Measurements from ENCODE around the gene ZNF385A. TPM values are rescaled to one million over a fixed set of nuclear protein-coding genes. Genes with fewer than 3 reads are reported as not detected.
"Not testable (repeated sequence)": the region's sequence is repeated elsewhere in the genome, so short reads cannot be mapped to it uniquely, and the experiment has no call there.

ZNF385A gene
- total and polyA plus RNA-seq, 4 donors, result 4.1 to 27.6 (median 16.8) TPM

GRCh38 chr12:54325442-54326109, 59.0 kb downstream of the ZNF385A start:
- H3K27me3 ChIP-seq (ENCODE audit: control insufficient read depth in 1 of 2, insufficient read depth in 2 of 2, low read length in 1 of 2); intact Hi-C loops (cut with DNase I); H3K36me3 ChIP-seq (ENCODE audit: control insufficient read depth in 1 of 2, insufficient read depth in 2 of 2, low read length in 1 of 2); H3K9me3 ChIP-seq (ENCODE audit: control insufficient read depth, low read length); H3K4me1 ChIP-seq (ENCODE audit: control insufficient read depth in 1 of 2, insufficient read depth in 2 of 2, low read length in 2 of 2); ATAC-seq (ENCODE audit: low FRiP score); DNase-seq: not testable (repeated sequence)
- Histone ChIP-seq H3K27ac (ENCODE audit: low read depth in 1 of 2, low read length in 2 of 2) (peak overlapping the region in 1 of 2 donors; percentile 85), H3K4me3 (ENCODE audit: low read length in 2 of 2) (peak overlapping the region; percentile 88 to 96)
- 43 to 45% methylated on average over 22 of the region's 22 CpGs for WGBS, 2 donors

DNA sequence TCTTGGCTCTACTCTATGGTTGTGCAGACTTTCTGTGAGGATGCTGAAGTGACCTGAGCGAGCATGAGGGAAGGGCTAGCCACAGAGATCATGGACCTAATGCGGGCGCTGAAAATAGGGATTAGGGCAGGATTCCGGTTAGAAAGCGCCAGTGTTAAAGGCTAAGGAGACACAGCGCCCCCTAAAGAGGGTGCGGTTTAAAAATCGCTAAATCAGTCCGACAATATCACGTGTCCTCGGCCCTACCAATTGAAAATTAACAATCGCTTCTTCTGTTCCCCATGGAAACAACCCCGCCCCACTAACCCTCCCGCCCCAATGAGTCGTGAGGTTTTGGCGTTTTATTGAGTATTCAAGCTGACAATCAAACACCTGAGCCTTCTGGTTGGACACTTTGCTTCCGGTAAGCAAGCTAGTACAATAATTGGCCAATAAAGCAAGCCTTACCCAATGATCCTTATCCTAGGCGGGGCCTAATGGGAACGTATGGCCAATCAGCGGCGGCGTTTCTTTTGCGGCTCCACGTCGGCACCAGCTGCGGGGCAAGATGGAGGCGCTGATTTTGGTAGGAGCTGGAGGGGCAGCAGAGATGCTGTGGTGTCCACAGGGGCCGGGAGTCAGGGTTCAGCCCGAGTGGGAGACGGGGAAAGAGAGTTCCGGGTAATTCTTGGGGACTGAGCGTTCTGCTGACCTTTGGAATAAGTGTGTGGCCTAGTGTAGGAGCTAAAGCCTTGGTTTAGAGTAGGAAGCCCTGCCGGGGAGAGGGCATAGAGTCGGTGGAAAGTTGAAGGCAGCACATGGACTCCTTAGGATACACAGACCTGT, 59.7 kb downstream of the ZNF385A start, which contains the start of gene COPZ1:
Gene COPZ1 (plus strand): TSS at position 515 of the 825 bp plus-strand sequence. CDS start 33 bp downstream, at position 548.
- intact Hi-C loops (cut with DNase I), result loop anchor here in 1 of 2 donors (1.0 kb wide), 1 partner anchor 46 kb away; no protein-coding TSS in a partner anchor
- ATAC-seq (ENCODE audit: low FRiP score), result peak; percentile 98
- H3K27me3 ChIP-seq (ENCODE audit: control insufficient read depth in 1 of 2, insufficient read depth in 2 of 2, low read length in 1 of 2), result no peaks in the 10 kb centered on the region

GRCh38 chr12:54321363-54321762, 63.2 kb downstream of the ZNF385A start:
- WGBS, 2 donors, result 88 to 89% methylated on average over 5 of the region's 5 CpGs
- Histone ChIP-seq H3K27ac (ENCODE audit: low read depth in 1 of 2, low read length in 2 of 2) (no peak overlapping the region), H3K4me1 (ENCODE audit: control insufficient read depth in 1 of 2, insufficient read depth in 2 of 2, low read length in 2 of 2) (no peaks in the 10 kb centered on the region), H3K9me3 (ENCODE audit: control insufficient read depth, low read length) (no peaks in the 10 kb centered on the region), H3K4me3 (ENCODE audit: low read length in 2 of 2) (no peak overlapping the region), H3K36me3 (ENCODE audit: control insufficient read depth in 1 of 2, insufficient read depth in 2 of 2, low read length in 1 of 2) (no peaks in the 10 kb centered on the region), H3K27me3 (ENCODE audit: control insufficient read depth in 1 of 2, insufficient read depth in 2 of 2, low read length in 1 of 2) (no peaks in the 10 kb centered on the region)
- intact Hi-C loops (cut with DNase I), result no loop called here
- DNase-seq (no peak), ATAC-seq (ENCODE audit: low FRiP score) (no peak)

More for the DNA sequence above, 59.7 kb downstream of the ZNF385A start, which contains the start of gene COPZ1:
- WGBS, 2 donors, result 1 to 2% methylated on average over 34 of the region's 34 CpGs
- Histone ChIP-seq H3K27ac (ENCODE audit: low read depth in 1 of 2, low read length in 2 of 2) (peak within 1 kb of the TSS in 1 of 2 donors; percentile 85), H3K4me1 (ENCODE audit: control insufficient read depth in 1 of 2, insufficient read depth in 2 of 2, low read length in 2 of 2) (no peaks in the 10 kb centered on the region), H3K36me3 (ENCODE audit: control insufficient read depth in 1 of 2, insufficient read depth in 2 of 2, low read length in 1 of 2) (no peaks in the 10 kb centered on the region), H3K4me3 (ENCODE audit: low read length in 2 of 2) (peak within 1 kb of the TSS; percentile 88 to 96), H3K9me3 (ENCODE audit: control insufficient read depth, low read length) (no peaks in the 10 kb centered on the region)
- DNase-seq, result peak; percentile 96 to 97

Small RNA genes within 50 kb of the gene (microRNA-seq; reads per million reads assigned to microRNA genes)
- gene MIR148B, result 333 to 341 reads per million in 2 donors

Other genes with a start within 250 kb of the ZNF385A start
- 10 to 100 TPM; 21.8 to 27.6 TPM for gene SMUG1, start 195.7 kb downstream of the ZNF385A start, total RNA-seq
- 10 to 100 TPM; 22.3 to 32.3 TPM for gene SMUG1, start 195.7 kb downstream of the ZNF385A start, polyA plus RNA-seq
- 10 to 100 TPM; 66.8 to 67.8 TPM for gene CBX5, start 104.6 kb downstream of the ZNF385A start, total RNA-seq
- 10 to 100 TPM in 1 of 2 donors, 1 to 10 TPM in 1; 9.4 to 11.3 TPM for gene CBX5, start 104.6 kb downstream of the ZNF385A start, polyA plus RNA-seq
- 100 to 1,000 TPM; 645 to 782 TPM for gene HNRNPA1, start 104.0 kb downstream of the ZNF385A start, total RNA-seq
- 1,000 to 10,000 TPM in 1 of 2 donors, 100 to 1,000 TPM in 1; 846 to 1,277 TPM for gene HNRNPA1, start 104.0 kb downstream of the ZNF385A start, polyA plus RNA-seq
- 1 to 10 TPM; 3.2 to 3.3 TPM for gene NFE2, start 83.7 kb downstream of the ZNF385A start, total RNA-seq
- gene NFE2, start 83.7 kb downstream of the ZNF385A start, polyA plus RNA-seq, result under 1 TPM in 1 of 2 donors, not detected in 1; 0.28 TPM
- gene COPZ1, start 59.6 kb downstream of the ZNF385A start, total RNA-seq, result 10 to 100 TPM; 71.5 to 72.1 TPM
- 10 to 100 TPM; 54.1 to 63.0 TPM for gene COPZ1, start 59.6 kb downstream of the ZNF385A start, polyA plus RNA-seq
- 1 to 10 TPM; 1.9 TPM for gene GPR84, start 20.2 kb downstream of the ZNF385A start, total RNA-seq
- gene GPR84, start 20.2 kb downstream of the ZNF385A start, polyA plus RNA-seq, result under 1 TPM in 1 of 2 donors, not detected in 1; 0.38 TPM
- gene ITGA5, start 34.5 kb upstream of the ZNF385A start, total RNA-seq, result 1,000 to 10,000 TPM in 1 of 2 donors, 100 to 1,000 TPM in 1; 241 to 1,416 TPM
- gene ITGA5, start 34.5 kb upstream of the ZNF385A start, polyA plus RNA-seq, result 100 to 1,000 TPM in 1 of 2 donors, 10 to 100 TPM in 1; 26.5 to 464 TPM
- not detected for gene GTSF1, start 88.9 kb upstream of the ZNF385A start, total RNA-seq
- gene GTSF1, start 88.9 kb upstream of the ZNF385A start, polyA plus RNA-seq, result 1 to 10 TPM in 1 of 2 donors, not detected in 1; 1.5 TPM
- 10 to 100 TPM; 39.8 to 47.7 TPM for gene NCKAP1L, start 113.0 kb upstream of the ZNF385A start, total RNA-seq
- 1 to 10 TPM; 3.4 to 5.4 TPM for gene NCKAP1L, start 113.0 kb upstream of the ZNF385A start, polyA plus RNA-seq
- gene PDE1B, start 164.9 kb upstream of the ZNF385A start, total RNA-seq, result 10 to 100 TPM; 23.1 to 63.4 TPM
- 10 to 100 TPM in 1 of 2 donors, 1 to 10 TPM in 1; 6.6 to 38.6 TPM for gene PDE1B, start 164.9 kb upstream of the ZNF385A start, polyA plus RNA-seq
- gene PPP1R1A, start 203.9 kb upstream of the ZNF385A start, total RNA-seq, result 10 to 100 TPM in 1 of 2 donors, 1 to 10 TPM in 1; 9.0 to 13.6 TPM
- gene PPP1R1A, start 203.9 kb upstream of the ZNF385A start, polyA plus RNA-seq, result 10 to 100 TPM in 1 of 2 donors, 1 to 10 TPM in 1; 4.7 to 15.8 TPM